Epithelial cell of prostate (primary cell): ENCODE measurements around the gene TGFBR2.
"Not testable (repeated sequence)": the region's sequence is repeated elsewhere in the genome, so short reads cannot be mapped to it uniquely, and the experiment has no call there.

Experiments used
- DNase-seq: peaks from one replicate; pipeline ENCODE4 v3.0.0-alpha.2; 2011; ENCODE audit warnings: low read depth, low spot score
- H3K27ac ChIP-seq: fragments of 450-650 bp; 2 replicates; pipeline ENCODE4 v1.5.1; 2017; ENCODE audit warnings: mild to moderate bottlenecking

Gene TGFBR2

GRCh38 chr3:30616347-30617027 lies 10.1 kb downstream of the TGFBR2 start:
- DNase-seq, result no peak
- H3K27ac ChIP-seq, result no peak overlapping the region

GRCh38 chr3:30617069-30617468 lies 10.7 kb downstream of the TGFBR2 start:
- no peak for DNase-seq
- no peak overlapping the region for H3K27ac ChIP-seq

DNA sequence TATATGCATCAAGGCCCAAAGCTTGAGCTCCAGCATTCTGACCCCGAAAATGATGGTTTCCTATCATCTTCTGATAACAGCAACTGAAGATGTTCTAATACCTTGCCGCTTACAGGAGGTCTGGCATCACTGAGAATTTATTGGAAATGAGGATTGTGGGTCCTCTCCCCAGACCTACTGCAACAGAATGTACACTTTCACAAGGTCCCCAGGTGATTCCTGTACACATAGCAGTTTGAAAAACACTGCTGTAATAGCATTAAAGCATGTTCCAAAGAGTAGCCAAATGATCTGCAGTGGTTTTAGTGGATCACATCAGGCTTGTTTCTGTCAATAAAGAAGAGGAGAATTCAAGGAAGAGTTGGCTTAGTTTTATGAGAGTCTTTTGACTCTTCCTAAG lies 11.3 kb downstream of the TGFBR2 start:
- H3K27ac ChIP-seq, result no peak overlapping the region

DNA sequence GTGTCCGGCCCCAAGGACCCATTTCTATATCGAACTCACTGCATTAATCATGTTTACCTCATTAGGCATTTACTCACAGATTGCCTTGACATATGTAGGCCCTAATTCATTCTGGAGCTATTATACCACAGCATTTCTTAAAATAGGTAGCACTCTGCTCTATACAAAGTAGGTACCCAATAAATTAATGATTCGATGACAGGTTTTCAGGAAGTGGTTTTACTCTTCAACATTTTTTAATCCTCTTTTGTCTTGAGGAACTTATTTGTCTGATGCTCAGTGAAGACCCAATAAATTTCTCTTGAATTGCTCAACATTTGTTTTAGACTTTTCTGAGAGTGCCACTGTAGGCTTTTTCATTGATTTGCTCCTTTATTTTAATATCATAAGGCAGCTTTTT lies 12.1 kb downstream of the TGFBR2 start:
- DNase-seq, result no peak
- no peak overlapping the region for H3K27ac ChIP-seq

More for the DNA sequence above, 11.3 kb downstream of the TGFBR2 start:
- DNase-seq, result no peak

- H3K27ac ChIP-seq, result no peak overlapping the region
- DNase-seq, result no peak
Observed at GRCh38 chr3:30619318-30619717, 12.9 kb downstream of the TGFBR2 start.

GRCh38 chr3:30620402-30621360 lies 14.3 kb downstream of the TGFBR2 start:
- no peak for DNase-seq

GRCh38 chr3:30621576-30621975 lies 15.2 kb downstream of the TGFBR2 start:
- no peak overlapping the region for H3K27ac ChIP-seq
- no peak for DNase-seq

More at GRCh38 chr3:30620402-30621360, 14.3 kb downstream of the TGFBR2 start:
- no peak overlapping the region for H3K27ac ChIP-seq

- DNase-seq, result no peak
- no peak overlapping the region for H3K27ac ChIP-seq
Observed at GRCh38 chr3:30622047-30622545, 15.7 kb downstream of the TGFBR2 start.

- no peak overlapping the region for H3K27ac ChIP-seq
- no peak for DNase-seq
Observed at GRCh38 chr3:30622790-30623189, 16.4 kb downstream of the TGFBR2 start.

GRCh38 chr3:30623351-30623750 lies 16.9 kb downstream of the TGFBR2 start:
- no peak for DNase-seq
- H3K27ac ChIP-seq, result no peak overlapping the region

DNA sequence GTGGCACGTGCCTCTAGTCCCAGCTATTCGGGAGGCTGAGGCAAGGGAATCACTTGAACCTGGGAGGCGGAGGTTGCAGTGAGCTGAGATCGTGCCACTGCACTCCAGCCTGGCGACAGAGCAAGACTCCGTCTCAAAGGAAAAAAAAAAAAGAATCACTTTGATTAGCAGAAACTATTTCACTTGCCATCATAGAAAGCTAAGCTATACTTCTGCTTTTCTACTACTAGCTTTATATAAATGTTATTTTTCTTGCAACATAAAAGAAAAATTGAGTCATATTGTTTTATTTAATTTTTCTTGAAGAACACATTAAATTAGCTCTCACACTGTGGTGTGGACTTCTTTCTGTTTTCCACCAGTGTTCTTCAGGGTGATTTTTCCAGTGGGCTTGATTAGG lies 18.1 kb downstream of the TGFBR2 start:
- DNase-seq, result not testable (repeated sequence)
- peak overlapping the region; percentile 78 for H3K27ac ChIP-seq

DNA sequence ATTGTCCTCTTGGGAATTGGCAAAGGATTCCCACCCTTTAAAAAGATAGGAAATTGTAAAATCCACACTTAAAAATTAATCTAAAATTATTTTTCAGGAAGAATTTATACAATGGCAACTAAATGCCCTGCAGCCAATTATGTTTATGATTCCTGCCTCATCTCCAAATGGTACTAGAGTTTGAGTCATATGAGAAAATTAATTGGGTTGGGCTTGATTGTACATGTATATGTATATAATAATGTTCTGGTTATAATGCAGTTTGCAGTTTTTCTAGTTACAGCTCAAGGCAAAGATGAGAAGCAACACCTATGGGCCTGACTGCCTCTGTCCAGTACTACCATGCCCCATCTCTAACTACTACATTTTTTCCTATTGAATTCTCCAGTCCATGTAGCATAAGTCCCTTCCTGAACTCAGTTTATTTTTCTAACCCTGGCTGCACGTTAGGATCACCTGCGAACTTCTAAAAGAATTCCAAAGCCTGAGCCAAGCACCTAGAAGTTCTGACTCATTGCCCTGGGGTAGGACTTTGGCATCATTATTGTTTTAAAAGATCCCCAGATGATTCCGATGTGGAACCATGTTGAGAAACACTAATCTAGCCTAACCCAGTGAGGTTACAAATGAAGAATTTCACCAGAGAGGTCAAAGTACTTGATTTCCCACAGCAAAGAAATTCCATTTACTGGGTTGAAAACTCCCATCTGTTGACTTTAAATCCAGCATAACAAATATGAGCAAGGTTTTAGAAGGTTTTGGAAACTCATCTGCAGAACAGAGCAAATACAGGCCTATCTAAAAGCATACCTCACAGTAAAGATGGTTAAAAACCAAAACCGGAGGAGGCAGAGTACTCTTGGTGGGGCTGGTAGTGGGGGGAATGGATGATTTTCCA lies 19.4 kb downstream of the TGFBR2 start:
- peak; percentile 52 for DNase-seq
- peak overlapping the region; percentile 78 for H3K27ac ChIP-seq

- peak overlapping the region; percentile 78 for H3K27ac ChIP-seq
- no peak for DNase-seq
Observed at GRCh38 chr3:30626443-30627180, 20.2 kb downstream of the TGFBR2 start.

GRCh38 chr3:30628205-30628900 lies 22.0 kb downstream of the TGFBR2 start:
- no peak for DNase-seq
- H3K27ac ChIP-seq, result peak overlapping the region; percentile 57

DNA sequence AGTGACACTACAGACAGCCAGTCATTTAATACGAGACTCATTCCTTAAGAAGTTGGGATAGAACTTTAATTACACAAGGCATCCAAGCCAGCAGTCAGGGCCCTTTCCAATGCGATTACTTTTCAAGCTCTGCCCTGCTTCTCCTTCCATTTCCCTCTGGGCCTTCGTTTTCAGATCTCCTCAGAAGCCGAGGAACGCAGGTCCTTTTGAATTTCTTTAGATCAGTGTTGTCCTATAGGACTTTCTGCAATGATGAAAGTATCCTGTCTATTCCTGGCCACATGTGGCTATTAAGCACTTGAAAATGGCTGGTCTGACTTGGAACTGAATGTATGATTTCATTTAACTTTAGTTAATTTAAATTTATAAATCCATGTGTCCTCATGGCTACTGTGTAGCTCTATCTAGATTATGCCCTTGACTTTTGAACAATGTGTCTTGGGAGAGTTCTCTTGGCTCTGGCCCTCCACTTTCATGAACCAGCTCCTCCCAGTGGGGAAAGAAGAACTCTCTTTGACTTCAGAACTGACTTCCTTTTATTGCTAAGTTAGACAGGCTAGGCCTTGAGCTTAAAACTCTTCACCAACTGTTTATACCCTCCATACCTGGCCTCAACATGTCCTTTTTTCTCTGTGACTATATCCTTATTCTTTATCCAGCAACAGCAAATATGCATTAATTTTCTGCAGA lies 22.6 kb downstream of the TGFBR2 start:
- DNase-seq, result no peak

GRCh38 chr3:30629746-30630145 lies 23.3 kb downstream of the TGFBR2 start:
- H3K27ac ChIP-seq, result peak overlapping the region; percentile 57
- no peak for DNase-seq

More for the DNA sequence above, 22.6 kb downstream of the TGFBR2 start:
- H3K27ac ChIP-seq, result peak overlapping the region; percentile 57

GRCh38 chr3:30630238-30631030 lies 24.0 kb downstream of the TGFBR2 start:
- peak overlapping the region; percentile 57 for H3K27ac ChIP-seq
- no peak for DNase-seq
